ENCODE measurements around the gene CCDC187. TPM values are rescaled to one million over a fixed set of nuclear protein-coding genes. Genes with fewer than 3 reads are reported as not detected.

Gene CCDC187
- total RNA-seq, 4 donors from 2014 or later, result 0.13 to 0.45 TPM; not detected in 2

DNA sequence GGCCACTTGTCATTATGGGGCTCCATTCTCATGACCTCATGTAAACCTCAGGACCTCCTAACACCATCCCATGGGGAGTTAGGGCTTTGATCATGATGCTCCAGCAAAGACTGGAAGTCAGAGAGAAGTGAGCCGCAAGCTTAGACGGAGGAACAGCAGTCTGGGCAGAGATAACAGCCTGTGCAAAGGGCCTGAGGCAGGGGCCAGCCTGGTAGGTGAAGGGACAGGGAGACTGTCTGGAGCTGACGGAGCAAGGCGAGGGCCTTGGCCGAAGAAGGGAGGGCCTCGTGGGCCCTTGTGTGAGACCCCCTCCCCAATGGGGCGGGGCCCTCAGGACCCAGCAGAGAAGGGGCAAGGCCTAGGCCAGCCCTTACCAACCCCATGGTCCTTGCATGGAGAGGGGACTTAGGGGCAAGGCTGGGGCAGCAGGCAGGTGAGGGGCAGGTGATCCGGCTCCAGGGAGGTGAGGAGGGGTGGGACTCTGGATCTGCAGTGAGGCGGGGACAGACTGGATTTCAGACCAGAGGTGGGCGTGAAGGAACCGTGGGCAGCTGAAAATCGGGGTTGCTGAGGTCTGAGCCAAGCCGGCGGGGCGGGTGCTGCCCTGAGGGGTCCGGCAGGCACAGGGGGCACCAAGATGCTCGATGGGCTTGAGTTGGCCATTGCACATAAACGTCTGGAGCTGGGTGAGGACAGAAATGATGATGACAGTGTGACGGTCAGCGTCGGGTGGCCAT, 40.8 kb upstream of the CCDC187 start:
- TF ChIP-seq POLR2AphosphoS5 (IDR thresholded peaks at IDR 0.05) (no peak), EP300 (IDR thresholded peaks at IDR 0.05) (no peak), POLR2A (IDR thresholded peaks at IDR 0.05) (no peak)
- TF ChIP-seq, protein P1, sequence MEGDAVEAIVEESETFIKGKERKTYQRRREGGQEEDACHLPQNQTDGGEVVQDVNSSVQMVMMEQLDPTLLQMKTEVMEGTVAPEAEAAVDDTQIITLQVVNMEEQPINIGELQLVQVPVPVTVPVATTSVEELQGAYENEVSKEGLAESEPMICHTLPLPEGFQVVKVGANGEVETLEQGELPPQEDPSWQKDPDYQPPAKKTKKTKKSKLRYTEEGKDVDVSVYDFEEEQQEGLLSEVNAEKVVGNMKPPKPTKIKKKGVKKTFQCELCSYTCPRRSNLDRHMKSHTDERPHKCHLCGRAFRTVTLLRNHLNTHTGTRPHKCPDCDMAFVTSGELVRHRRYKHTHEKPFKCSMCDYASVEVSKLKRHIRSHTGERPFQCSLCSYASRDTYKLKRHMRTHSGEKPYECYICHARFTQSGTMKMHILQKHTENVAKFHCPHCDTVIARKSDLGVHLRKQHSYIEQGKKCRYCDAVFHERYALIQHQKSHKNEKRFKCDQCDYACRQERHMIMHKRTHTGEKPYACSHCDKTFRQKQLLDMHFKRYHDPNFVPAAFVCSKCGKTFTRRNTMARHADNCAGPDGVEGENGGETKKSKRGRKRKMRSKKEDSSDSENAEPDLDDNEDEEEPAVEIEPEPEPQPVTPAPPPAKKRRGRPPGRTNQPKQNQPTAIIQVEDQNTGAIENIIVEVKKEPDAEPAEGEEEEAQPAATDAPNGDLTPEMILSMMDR (IDR thresholded peaks at IDR 0.05), result no peak
- DNase-seq (ENCODE audit: low spot score in 2 of 2), result no peak
- H3K4me3 ChIP-seq, result peak overlapping the region; percentile 21
- peaks cover 9% of the 10 kb centered on the region for H3K36me3 ChIP-seq
- peaks cover 48% of the 10 kb centered on the region for H3K4me1 ChIP-seq
- no peak overlapping the region for H3K27ac ChIP-seq
- H3K27me3 ChIP-seq, result no peaks in the 10 kb centered on the region
- H3K9me3 ChIP-seq, result no peaks in the 10 kb centered on the region
- WGBS, result 64% methylated on average over 18 of the region's 21 CpGs

DNA sequence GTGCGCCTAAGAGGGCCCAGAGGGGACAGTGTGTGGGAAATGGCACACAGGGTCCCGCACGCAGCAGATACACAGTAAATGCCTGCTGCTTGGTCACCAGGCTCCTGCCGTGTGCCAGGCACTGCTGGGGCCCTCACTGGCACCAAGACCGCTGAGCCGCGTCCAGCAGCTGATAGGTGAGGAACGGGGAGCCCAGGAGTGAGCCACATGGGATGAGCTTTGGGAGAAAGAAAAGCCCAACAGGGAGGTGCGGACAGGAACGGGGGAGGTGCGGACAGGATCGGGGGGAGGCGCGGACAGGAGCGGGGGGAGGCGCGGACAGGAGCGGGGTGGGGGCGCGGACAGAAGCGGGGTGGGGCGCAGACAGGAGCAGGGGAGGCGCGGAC, 40.0 kb upstream of the CCDC187 start:
- DNase-seq (ENCODE audit: low spot score in 2 of 2), result no peak
- Histone ChIP-seq H3K27ac (no peak overlapping the region), H3K9me3 (no peaks in the 10 kb centered on the region), H3K4me1 (peaks cover 48% of the 10 kb centered on the region), H3K36me3 (peaks cover 5% of the 10 kb centered on the region), H3K27me3 (no peaks in the 10 kb centered on the region), H3K4me3 (no peak overlapping the region)
- 97% methylated on average over 22 of the region's 24 CpGs for WGBS
- TF ChIP-seq, protein P1 (IDR thresholded peaks at IDR 0.05), result no peak
- TF ChIP-seq EP300 (IDR thresholded peaks at IDR 0.05), result no peak
- TF ChIP-seq POLR2A (IDR thresholded peaks at IDR 0.05), result no peak
- TF ChIP-seq POLR2AphosphoS5 (IDR thresholded peaks at IDR 0.05), result no peak

DNA sequence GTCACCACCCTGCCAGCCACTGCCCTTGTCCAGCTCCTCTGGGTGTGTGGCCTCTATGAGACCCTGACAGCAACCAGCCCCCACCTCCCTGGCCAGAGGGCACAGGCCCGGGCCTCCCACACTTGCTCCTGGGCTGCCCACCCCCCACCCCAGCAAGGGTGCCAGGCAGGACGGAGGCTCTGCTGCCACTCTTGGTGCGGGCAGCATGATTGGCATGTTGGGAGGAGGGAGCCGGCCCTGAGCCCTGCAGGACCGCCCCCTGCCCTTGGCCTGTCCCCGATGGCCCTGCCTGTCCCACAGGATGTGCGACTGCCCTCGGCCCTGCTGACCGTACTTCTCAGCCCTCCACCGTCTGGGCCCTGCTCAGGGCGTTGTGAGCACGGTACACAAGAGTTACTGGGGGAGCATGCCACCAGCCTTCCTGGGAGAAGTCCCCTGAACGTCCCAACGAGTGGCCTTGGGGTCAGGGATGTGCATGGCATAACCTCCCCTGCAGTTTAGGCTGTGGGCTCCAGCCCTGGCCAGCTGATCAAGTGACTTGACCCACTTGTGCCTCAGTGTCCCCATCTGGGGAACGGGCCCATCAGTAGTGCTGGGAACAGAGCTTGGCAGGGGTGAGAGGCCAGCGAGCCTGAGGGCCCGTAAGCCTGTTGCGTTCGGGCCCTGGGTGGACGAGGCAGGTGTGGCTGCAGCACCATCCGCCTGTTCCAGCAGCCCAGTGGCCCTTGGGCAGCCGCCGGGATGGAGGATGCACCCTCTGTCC, 39.4 kb upstream of the CCDC187 start:
- Histone ChIP-seq H3K9me3 (no peaks in the 10 kb centered on the region), H3K27me3 (no peaks in the 10 kb centered on the region), H3K27ac (no peak overlapping the region), H3K4me1 (peaks cover 48% of the 10 kb centered on the region), H3K4me3 (peak overlapping the region; percentile 52), H3K36me3 (peaks cover 9% of the 10 kb centered on the region)
- 71% methylated on average over 9 of the region's 23 CpGs for WGBS
- DNase-seq (ENCODE audit: low spot score in 2 of 2), result no peak
- no peak for TF ChIP-seq POLR2AphosphoS5 (IDR thresholded peaks at IDR 0.05)
- no peak for TF ChIP-seq POLR2A (IDR thresholded peaks at IDR 0.05)
- no peak for TF ChIP-seq EP300 (IDR thresholded peaks at IDR 0.05)
- TF ChIP-seq, protein P1 (IDR thresholded peaks at IDR 0.05), result no peak

DNA sequence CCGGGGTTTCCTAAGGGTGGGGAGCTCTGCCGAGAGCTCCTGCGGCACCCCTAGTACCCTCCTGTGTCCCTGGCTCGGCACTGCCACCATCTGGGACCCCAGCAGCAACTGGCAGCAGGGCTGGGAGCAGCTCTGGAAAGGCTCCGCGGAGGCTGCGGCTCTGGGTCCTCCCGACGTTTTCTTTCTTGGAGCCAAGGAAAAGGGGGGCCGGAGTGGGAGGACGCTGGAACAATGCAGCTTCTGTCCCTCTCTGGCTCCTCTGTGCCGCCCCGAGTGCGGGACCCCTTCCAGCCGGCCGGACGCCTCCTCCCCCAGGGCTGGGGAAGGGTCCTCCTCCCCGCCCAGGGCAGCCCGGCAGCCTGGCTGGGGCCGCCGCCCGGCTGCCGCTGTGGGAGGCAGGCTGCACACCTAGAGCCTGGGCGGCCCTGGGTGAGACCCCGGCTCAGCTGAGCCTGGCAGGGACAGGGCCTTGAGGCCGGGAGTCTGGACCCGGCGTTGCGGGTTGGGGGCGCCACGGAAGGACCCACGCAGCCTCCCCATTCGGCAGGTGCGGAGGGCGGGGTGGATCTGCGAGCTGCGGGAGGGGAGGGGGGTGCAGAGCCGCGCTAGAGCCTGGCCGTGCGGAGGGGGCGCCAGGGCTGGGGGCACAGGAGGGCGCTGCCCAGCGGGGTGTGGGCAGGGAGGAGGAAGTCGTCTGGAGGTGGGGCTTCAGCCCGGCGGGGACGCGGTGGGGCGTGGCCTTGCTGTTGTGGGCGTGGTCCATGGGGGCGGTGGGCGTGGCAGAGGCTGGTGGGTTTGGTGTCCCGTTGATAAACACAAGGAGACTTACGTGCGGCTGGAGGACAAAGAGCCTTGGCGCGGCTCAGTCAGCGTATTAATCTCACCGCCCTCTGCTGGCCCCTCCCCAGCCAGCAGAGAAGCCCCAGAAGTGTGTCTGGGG, 38.6 kb upstream of the CCDC187 start:
- Histone ChIP-seq H3K9me3 (no peaks in the 10 kb centered on the region), H3K36me3 (peaks cover 18% of the 10 kb centered on the region), H3K4me1 (peaks cover 48% of the 10 kb centered on the region), H3K27ac (peak overlapping the region; percentile 51), H3K27me3 (no peaks in the 10 kb centered on the region), H3K4me3 (peak overlapping the region; percentile 52)
- 0% methylated on average over 4 of the region's 60 CpGs for WGBS
- no peak for DNase-seq (ENCODE audit: low spot score in 2 of 2)
- TF ChIP-seq EP300 (IDR thresholded peaks at IDR 0.05), result no peak
- TF ChIP-seq POLR2A (IDR thresholded peaks at IDR 0.05), result no peak
- TF ChIP-seq, protein P1 (IDR thresholded peaks at IDR 0.05), result no peak
- TF ChIP-seq POLR2AphosphoS5 (IDR thresholded peaks at IDR 0.05), result no peak
